ENCODE results near the gene COMTD1.
"Not testable (repeated sequence)": the region's sequence is repeated elsewhere in the genome, so short reads cannot be mapped to it uniquely, and the experiment has no call there.

The COMTD1 gene

DNA sequence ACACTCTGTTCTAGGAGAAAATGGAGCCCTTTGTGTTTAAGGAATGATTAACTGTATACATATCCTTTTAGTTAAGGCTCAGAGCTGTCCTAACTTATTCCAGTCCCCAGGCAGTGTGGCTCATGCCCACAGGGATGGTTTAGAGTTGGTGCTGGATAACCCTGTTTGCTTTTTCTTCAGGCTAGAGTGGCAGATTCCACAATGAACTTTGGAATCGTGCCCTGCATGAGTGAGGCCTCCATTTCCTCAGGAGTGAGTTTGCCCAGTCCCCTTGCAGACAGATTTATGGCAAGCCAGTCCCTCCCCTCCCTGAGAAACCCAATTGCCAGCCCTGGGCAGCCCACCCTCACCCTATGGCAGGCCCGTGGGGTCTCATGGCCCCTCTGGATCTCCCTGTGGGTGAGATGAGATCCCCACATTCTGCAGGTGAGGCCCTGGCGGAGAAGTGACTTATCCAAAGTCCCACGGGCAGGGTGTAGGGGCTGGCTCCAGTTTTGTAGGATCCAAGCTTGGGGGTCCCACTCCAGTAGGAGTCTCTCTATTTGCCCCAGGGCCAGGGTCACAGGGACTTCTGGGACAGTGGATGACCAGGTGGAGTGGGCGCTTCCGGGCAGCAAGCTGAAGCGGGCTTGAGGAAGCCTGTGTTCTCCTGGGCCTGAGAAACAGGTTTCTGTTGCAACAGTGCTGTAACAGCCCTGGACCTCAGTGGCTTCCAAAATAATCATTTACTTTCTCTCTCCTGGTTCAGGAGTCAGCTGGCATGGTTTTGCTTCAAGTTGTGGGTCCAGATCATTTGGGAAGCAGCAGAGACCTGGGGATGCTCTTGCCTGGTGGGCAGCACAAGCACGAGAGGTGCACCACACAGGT, 9.0 kb upstream of the COMTD1 start:
- no peak for DNase-seq

DNA sequence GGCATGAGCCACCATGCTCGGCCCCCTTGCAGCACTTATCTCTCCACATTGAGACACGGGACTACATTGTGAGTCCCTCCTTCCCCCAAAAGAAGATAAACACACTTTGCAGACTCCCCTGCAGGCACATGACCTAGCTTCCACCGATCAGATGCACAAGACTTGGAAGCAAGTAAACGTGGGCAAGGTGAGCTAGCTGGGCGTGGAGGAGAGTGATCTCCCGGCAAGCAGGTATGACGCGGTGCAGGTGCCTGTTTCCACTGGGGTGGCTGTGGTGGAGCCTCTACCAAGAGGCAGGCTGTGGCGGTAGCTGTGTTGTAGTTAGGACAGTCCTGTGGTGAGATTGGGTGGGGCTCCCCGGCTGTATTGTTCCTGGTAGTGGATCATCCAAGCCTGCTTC, 7.7 kb upstream of the COMTD1 start:
- DNase-seq: no peak

DNA sequence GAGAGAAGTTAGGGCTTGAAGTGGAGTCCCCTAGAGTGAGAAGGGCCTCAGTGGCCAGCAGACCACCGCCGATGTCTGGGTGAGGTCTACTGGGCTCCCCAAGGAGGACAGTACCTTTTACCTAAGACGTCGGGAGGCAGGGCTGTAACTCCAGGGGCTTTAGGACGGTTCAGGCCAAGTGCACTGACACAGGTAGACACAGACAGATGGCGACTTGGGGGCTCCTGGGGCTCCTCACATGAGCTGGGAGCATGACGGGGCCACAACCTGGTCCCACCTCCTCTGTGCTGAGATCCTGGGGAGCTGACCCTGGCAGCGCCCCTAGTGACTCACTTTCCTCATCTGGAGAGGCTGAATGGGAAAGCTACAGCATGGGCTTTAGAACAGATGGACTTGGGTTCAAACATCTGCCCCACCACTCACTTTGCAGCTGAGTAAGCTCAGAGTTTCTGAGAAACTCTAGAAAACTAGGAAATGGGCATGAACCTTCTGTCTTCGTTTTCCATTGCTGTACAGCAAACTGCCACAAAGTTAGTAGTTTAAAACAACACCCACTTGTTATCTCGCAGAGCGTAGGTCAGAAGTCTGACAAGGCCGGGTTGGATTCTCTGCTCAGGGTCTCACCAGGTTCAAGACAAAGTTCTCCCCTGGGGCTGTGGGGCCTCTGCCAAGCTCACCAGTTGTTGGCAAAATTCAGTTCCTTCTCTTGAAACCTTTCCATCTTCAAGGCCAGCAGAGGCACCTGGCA, 4.7 kb upstream of the COMTD1 start:
- no peak for DNase-seq

DNA sequence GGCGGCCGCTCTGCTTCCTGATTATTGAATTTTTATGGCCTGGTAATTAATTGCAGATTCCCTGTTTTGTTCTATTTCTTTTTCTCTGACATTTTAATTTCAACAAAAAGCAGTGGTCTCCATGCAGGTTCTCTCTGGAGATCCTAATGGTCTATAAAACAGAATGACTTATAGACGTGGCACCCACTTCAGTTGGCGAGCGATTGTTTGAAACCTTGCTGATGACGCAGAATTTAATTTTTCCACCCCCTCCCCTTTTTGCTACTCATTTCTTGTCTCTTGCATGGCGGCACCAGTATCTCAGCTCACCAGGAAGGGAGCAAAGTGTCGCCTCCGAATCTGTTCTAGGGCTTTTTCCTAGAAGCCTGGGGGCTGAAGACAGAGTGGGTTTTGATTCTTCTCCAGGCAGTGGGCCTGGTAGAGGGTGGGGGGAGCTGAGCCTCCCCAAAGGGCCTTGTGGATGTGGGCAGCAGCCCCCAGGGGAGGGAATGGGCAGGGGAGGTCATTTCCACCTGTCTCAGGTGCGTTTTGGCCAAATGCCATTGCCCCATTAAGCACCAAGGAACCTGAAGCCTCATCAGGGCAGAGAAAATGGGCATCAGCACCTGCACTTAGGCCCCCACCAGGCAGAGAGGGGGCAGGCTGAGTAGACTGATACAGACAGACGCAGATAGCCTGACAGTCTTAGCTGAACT, 3.5 kb upstream of the COMTD1 start:
- DNase-seq: no peak

DNA sequence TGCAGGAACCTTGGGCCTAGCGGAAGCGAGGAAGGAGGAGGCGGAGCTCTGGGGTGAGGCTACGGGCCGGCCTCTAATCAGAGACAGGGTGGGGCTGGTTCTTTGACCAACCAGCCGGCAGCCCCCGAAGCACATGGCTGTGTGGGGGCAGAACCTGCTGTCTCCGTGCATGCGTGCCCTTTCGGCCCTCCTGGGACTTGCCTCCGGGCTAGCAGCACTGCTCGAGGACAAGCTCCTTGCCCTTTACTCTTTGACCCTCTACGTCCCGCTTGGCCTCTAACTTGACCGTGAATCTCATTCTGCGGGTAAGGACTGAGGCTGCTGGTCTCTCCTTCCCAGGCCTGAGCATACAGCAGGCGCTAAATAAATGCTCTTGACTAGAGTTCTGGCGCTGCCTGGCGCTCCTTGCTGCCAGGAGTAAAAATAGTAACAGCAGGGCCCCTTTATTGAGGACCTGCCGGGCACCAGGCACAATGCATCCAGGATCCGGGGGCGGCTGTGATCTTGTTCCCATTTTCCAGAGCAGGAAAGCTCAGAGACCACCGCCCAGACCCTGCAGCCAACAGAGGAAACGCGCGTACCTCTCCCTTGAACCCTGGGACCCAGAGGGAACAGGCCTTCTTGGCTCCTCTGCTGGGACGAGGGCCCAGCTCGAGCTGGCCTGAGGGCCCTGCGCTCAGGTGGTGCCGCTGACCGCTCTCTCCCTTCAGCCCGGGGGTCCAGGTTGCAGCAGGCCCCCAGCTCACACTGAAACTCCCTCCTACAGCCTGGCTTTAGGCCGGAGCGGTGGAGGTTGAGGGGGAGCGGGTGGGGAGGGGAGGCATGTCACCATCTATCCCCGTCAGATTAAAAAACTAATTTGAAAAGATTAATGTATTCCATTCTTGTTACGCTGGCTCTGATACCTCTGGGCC, 2.7 kb upstream of the COMTD1 start:
- DNase-seq: no peak

DNA sequence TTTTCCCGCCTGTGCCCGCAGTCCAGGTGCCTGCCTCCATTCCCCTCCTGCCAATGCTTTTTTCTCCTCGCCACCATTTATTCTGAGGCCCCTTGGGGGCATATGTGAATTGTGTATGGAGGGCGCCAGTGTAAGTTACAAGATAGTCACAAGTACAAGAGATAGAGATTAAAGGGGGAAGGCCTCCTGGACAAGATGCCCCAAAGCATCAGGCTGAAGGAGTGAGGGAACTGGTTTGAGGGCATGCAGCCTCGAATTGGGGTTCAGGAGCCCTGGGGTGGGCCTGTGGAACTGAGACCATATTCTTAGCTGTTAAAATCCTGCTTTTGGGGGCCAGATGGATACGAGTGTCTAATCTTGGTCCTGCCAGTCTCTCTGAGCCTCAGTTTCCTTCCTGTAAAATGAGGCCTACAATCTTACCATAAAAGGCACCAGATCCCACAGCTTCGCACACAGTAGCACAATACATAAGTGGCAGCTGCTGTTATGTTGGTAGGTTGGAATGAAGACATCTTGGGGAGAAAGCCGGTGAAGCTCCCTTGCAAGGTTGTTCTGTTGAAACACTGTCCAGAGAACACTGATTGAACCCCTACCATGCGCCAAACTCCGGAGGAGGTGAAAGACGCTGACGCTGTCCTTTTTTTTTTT, 545 bp upstream of the COMTD1 start:
- no peak for DNase-seq

DNA sequence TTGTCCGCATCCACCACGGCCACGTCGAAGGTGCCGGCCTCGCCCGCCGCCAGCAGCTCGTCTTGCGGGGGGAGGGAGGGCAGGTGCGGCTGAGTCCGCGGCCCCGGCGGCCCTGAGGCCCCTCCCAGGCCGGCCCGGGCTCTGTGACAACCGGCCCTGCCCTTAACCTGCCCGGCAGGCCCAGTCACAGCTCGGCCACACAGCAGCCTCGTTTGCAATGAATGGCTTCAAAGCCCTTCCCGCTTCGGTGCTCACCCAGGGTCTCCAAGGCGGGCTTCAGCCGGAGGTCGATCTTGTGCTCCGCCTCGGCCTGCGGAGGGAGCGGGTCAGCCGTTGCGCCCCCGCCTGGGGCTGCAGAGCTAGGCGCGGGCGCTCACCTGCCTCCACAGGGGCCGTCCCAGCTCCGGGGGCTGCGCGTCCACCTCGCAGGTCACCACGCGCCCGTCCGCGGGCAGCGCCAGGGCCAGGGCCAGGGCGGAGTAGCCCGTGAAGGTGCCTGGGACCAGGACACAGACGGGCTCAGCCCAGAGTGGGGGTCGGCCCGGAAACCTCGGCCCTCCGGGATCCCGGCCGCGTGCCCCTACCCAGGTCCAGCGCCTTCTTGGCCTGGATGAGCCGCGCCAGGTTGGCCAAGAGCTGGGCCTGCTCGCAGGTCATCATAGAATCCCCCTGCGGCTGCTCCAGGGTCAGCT, 928 bp downstream of the COMTD1 start:
- no peak for DNase-seq

DNA sequence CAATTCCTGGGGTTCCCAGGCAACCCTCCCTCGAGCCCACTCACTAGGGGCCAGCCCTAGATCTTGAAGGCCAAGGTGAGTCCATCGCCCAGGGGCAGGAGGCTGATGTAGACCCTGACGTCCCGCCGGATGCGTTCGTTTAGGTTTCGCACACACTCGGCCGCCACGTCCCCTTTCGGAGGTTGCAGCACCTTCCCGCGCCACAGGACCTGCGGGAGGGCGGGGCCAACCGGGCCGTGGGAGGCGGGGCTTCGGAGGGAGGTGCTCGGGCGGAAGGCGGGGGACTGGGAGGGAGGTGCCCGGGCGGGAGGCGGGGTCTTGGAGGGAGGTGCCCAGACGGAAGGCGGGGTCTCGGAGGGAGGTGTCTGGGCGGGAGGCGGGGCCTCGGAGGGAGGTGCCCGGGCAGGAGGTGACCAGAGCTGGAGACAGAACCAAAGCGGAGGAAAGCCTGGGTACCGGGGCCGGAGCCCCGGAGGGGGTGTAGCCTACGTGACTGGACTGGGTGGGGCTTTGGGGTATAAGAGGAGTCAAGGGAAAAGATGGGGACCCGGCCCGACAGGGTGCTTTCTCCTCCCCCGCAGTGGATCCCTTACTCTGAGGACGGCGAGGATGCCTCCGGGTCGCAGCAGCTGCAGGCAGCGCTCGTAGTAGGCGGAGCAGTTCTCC, 1.6 kb downstream of the COMTD1 start:
- peak; percentile 77 for DNase-seq

DNA sequence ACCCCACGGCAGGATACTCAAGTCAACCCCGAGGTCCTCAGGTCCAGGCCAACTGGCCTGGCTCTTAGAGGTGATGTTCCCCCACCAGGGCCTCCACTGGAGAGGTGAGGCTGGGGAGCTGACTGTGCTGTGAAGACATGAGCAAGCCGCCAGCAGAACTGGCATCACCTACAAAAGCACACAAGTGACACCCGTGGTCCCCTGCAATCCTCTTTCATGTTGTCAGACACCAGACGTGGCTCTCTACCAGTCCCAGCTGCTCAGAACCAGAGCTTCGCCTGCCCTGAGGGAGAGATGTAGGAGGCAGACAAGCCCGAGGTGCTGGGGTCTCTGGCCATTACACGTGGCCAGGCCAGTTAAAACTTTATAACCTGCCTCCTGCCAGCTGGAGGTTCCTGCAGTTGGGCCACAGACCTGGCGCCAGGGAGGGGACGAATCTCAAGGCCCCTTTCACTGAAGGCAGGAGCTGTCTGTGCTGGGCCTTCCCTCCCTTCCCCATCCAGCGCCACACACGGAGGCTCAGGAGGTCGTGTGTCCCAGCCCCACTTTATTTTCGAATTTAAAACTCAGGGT, 2.2 kb downstream of the COMTD1 start:
- DNase-seq: peak; percentile 32

DNA sequence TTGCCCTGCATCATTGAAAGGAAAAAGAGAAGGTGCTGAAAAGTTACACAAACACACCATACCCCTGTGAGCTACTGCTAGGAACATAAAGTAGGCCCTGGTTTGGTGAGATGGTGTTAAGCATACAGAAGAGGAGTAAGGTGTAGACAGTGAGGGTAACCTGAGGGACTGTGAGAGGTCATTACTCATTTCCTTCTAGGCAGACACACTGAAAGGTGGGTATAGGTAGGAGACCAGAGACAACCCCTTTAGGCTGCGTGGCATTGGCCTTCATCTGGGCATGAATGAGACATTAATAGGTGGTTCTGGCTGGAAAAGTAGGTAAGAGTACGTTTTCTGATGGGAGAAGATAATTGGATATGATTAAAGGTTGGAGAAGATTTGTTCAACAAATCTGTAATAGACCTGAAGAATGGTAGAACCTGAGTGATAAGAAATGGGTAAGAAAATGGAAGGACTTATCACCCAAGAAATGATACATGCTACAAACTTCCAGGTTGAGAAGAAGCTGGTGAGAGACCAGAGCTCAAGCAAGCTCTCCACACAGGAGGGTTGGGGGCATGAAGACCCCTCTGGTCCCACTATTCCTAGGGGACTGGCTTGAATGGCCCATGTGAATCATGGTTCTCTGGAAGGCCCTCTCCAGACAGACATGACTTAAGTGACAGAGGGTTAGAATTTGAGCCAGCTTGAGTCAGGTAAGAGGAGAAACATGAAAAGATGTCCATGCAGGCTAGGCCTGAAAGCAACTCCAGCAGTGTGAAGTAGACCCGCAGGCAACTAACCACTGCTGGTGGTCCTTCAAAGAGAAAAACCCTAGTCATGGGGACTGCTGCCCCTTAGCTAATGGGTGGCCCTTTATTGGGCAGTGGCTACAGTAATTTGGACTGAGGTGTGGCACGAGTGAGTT, 3.8 kb downstream of the COMTD1 start:
- DNase-seq: no peak

DNA sequence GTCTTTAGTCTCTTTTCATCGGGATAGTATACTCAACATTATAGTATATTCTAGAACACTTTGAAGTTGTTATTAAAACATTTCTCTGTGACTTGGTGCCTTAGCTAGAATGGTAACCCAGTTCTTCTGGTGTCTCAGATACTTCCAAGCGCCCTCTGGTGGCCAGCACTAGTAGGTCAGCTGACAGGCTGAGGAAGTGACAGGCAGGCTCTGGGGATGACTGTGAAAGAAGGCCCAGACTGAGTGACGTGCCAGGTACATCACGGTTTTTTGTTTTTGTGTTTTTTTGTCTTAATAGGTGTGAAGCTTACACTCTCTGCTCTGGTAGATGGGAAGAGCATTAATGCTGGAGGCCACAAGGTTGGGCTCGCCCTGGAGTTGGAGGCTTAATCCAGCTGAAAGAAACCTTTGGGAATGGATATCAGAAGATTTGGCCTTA, 5.1 kb downstream of the COMTD1 start:
- peak; percentile 24 for DNase-seq

DNA sequence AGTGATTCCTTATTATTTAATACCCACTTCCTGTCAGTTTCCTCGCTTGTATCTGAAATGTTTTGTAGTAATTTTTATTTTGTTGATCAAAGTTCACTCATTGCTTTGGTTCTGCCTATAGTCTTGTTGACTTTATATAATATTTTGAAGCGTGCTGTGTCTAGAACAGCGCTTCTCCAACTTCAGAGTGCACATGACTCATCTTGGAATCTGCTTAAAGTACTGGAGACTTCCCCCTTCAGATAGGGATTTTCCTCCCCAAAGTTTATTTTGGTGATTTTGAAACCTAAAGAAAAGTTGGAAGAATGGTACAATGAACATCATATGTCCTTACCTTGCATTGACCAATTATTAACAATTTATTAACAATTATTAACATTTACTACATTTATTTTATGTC, 5.8 kb downstream of the COMTD1 start:
- DNase-seq: no peak

DNA sequence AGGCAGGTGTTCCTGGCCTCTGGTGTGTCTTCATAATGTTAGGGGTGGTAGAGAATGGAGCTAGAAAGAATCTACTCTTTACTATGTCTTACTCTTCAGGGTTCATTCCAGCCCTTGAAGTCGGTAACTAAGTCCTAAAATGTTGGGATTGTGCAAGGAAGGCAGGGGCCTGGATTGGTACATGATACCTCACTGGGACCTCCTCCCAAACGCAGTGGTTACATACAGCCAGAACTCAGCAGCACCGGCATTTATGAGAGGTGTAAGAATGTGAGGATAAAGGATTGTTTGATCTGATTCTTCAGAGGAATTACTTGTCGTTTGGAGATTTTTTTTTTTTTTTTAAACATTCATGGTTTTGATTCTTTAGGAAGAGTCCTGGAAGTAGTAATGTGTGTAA, 6.9 kb downstream of the COMTD1 start:
- DNase-seq: no peak

DNA sequence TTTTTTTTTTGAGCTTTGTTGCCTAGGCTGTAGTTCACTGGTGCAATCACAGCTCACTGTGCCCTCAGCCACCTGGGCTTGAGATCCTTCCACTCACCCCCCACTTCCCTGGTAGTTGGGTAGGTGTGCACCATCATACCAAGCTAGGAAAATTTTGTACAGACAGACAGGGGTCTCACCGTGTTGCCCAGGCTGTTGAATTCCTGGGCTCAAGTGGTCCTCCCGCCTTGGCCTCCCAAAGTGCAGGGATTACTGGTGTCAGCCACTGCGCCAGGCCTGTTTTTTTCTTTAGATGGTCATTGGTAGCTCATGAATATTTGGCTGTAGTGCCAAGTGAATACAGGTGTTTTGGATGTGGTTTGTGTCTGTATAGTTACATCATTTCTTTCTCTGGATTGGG, 7.5 kb downstream of the COMTD1 start:
- no peak for DNase-seq

DNA sequence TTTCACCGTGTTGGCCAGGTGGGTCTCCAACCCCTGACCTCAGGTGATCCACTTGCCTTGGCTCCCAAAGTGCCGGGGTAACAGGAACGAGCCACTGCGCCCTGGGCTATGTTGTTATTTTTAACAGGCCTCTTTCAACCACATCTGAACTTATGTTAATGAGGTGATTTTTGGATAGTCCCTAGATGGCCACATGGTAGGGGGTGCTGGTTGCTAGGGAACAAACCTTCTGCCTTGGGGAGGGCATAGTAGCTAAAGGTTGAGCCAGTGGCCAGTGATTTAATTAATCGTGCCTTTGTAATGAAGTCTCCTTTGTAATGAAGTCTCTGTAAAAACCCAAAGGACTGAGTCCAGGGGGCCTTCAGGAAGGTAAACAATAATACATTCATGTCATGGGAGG, 9.1 kb downstream of the COMTD1 start:
- DNase-seq: no peak

DNA sequence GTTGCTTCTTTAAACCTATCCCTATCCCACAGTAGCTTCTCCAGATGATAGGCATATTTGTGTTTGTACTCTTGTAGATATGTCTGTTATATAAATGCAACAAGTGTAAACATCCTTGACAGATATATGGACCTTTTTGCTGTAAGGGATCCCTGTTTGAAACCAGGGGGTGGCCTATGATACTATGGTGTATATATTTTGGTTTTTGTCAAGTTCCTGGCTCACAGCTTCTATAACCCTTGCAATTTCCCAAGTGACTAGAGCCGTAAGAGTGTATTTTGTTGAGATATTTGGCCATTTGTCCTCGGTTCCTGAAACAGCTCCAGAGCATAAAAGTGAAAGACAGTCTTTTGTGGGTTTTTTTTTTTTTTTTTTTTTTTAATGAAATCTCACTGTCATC, 9.7 kb downstream of the COMTD1 start:
- no peak for DNase-seq

DNA sequence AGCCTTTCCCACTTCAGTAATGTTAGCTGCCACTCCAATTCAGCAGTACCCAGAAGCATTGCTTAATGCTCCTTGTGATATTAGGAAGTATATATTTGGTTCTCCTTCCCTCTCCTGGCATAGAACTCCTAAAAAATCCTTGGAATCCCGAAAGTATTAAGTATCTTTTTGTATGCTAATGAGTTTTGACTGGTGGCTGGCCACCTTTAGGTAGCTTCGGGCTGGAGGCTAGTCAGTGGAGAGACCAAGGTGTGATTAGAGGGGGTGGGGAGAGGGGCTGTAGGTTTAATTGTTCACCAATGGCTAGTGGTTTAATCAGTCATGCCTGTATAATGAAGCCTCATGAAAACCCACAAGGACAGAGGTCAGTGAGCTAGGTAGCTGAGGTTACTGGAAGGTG, 12.2 kb downstream of the COMTD1 start:
- no peak for DNase-seq

DNA sequence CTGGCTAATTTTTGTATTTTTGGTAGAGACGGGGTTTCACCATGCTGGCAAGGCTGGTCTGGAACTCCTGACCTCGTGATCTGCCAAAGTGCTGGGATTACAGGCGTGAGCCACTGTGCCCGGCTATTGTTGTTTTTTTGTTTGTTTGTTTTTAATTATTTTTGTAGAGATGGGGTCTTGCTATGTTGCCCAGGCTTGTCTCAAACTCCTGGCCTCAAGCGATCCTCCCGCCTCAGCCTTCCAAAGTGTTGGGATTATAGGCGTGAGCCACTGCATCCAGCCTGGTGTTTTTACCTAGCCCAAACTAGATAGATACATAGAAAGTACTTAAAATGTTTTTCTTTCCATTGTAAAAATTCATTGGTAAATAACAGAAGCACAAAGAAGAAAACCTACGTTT, 14.3 kb downstream of the COMTD1 start:
- DNase-seq: not testable (repeated sequence)

DNA sequence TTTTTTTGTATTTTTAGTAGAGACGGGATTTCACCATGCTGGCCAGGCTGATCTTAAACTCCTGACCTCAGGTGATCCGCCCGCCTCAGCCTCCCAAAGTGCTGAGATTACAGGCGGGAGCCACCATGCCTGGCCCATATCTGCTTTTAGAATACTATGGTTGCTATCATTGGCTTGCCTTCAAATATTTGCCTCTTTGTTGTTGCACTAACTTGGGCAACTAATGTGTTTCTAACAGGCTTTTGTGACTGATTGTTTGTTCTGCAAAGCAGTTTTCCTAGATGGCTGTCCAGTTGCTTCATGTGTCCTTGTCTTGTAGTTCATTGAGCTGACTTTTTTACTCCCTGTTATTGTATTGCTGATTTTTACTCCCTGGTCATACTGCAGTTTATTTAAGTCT, 15.5 kb downstream of the COMTD1 start:
- DNase-seq: no peak
